ENCODE results near the gene CD300LG. TPM values are rescaled to one million over a fixed set of nuclear protein-coding genes. Genes with fewer than 3 reads are reported as not detected.

Gene CD300LG
- polyA plus RNA-seq, 3 donors: not detected

DNA sequence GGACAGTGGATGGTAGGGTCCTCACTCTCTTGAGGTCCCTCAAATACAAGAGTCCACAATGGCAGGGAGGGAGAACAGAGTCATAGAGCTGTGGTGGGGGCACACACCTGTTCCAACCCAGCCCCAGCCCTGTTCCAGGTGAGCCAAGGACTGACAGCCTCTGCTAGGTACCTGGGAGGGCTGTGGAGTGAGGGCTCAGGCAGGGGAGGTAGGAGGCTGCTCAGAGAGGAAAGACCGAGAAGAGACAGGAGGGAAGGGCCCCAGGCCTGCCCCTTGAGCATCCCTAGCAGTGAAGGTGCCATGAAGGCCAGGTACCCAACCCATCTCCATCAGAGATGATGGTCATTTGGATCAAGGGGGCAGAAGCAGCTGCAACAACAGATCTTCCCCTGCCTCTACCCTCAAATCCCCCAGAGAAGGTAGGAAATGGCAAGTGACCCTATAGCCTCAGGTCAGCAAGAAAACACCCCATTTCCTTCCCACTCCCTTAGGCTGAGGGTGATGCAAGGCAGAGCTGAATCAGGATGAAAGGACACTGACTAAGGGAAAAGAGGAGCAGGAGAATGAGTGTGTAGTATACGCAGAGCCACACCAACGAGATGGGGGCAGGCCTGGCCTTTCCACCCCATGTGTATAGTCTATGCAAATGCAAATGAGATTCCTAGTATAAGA lies 28.6 kb downstream of the CD300LG start:
- no peaks in the 10 kb centered on the region for H3K4me1 ChIP-seq (ENCODE audit: control insufficient read depth in 1 of 2, insufficient read depth in 2 of 2, low read length in 2 of 2)
- H3K79me2 ChIP-seq (ENCODE audit: insufficient read depth, low read length): no peaks in the 10 kb centered on the region
- no peaks in the 10 kb centered on the region for H3K36me3 ChIP-seq (replicated peaks in 1 of 2; ENCODE audit: control insufficient read depth in 1 of 2, insufficient read depth in 2 of 2, low read length in 2 of 2)
- Mint-ChIP-seq H3K4me1 (peaks cover 3% of the 10 kb centered on the region), H3K36me3 (no peaks in the 10 kb centered on the region), H3K27ac (no peak overlapping the region), H3K4me3 (no peak overlapping the region), H3K9me3 (peaks cover 0 to 2% (median 0%) of the 10 kb centered on the region in 7 donors), H3K27me3 (ENCODE audit: low read depth in 3 of 3) (peaks cover 8 to 14% (median 11%) of the 10 kb centered on the region in 3 donors)
- WGBS (ENCODE audit: insufficient coverage): no CpG with 5 or more reads among the region's 3 CpGs
- no peak overlapping the region for H3K4me2 ChIP-seq (replicated peaks; ENCODE audit: extremely low read depth, low read length, poor library complexity, severe bottlenecking)
- TF ChIP-seq, protein P1, sequence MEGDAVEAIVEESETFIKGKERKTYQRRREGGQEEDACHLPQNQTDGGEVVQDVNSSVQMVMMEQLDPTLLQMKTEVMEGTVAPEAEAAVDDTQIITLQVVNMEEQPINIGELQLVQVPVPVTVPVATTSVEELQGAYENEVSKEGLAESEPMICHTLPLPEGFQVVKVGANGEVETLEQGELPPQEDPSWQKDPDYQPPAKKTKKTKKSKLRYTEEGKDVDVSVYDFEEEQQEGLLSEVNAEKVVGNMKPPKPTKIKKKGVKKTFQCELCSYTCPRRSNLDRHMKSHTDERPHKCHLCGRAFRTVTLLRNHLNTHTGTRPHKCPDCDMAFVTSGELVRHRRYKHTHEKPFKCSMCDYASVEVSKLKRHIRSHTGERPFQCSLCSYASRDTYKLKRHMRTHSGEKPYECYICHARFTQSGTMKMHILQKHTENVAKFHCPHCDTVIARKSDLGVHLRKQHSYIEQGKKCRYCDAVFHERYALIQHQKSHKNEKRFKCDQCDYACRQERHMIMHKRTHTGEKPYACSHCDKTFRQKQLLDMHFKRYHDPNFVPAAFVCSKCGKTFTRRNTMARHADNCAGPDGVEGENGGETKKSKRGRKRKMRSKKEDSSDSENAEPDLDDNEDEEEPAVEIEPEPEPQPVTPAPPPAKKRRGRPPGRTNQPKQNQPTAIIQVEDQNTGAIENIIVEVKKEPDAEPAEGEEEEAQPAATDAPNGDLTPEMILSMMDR (IDR thresholded peaks at IDR 0.05): no peak
- no peak overlapping the region for H3K4me3 ChIP-seq (replicated peaks in 1 of 3; ENCODE audit: low read depth in 2 of 3, low read length in 3 of 3)
- no peaks in the 10 kb centered on the region for H4K20me1 ChIP-seq (ENCODE audit: insufficient read depth, low read length)
- no peaks in the 10 kb centered on the region for H3K27me3 ChIP-seq (ENCODE audit: control insufficient read depth in 2 of 2, insufficient read depth in 2 of 2, low read length in 2 of 2)
- DNase-seq: no peak
- H3K9ac ChIP-seq (ENCODE audit: insufficient read depth, low read length, poor library complexity, severe bottlenecking): no peak overlapping the region
- H2AFZ ChIP-seq (ENCODE audit: insufficient read depth, low read depth, low read length, poor library complexity, severe bottlenecking): no peak overlapping the region
- H3K9me3 ChIP-seq (replicated peaks in 1 of 2; ENCODE audit: control insufficient read depth in 1 of 2, insufficient read depth in 1 of 2, low read length in 2 of 2): no peaks in the 10 kb centered on the region
- intact Hi-C loops (cut with micrococcal nuclease): no loop called here
- no peak overlapping the region for H3K27ac ChIP-seq (ENCODE audit: low read depth in 1 of 2, low read length in 2 of 2)

DNA sequence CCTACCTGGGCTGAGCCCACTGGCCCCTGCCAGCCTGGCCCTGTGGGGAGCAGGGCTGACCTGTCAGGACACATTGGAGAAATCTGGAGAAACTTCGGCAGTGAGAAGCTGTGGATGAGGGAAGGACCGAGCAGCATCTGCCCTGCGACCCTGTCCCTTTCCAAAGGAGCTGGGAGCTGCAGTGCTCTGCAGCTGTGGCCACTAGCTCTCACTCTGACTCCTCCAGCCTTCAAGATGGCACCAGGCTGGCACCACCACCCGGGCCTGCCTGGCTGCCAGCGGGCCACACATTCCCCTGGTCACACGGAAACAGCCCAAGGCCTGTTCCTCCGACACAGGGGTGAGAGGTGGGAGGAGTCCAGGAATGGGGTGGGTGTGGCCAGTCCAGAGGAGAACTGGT lies 30.1 kb downstream of the CD300LG start:
- Histone ChIP-seq H3K36me3 (replicated peaks in 1 of 2; ENCODE audit: control insufficient read depth in 1 of 2, insufficient read depth in 2 of 2, low read length in 2 of 2) (no peaks in the 10 kb centered on the region), H3K4me3 (replicated peaks in 1 of 3; ENCODE audit: low read depth in 2 of 3, low read length in 3 of 3) (no peak overlapping the region), H3K4me2 (replicated peaks; ENCODE audit: extremely low read depth, low read length, poor library complexity, severe bottlenecking) (no peak overlapping the region), H3K4me1 (ENCODE audit: control insufficient read depth in 1 of 2, insufficient read depth in 2 of 2, low read length in 2 of 2) (no peaks in the 10 kb centered on the region), H3K27me3 (ENCODE audit: control insufficient read depth in 2 of 2, insufficient read depth in 2 of 2, low read length in 2 of 2) (no peaks in the 10 kb centered on the region), H3K9ac (ENCODE audit: insufficient read depth, low read length, poor library complexity, severe bottlenecking) (no peak overlapping the region), H2AFZ (ENCODE audit: insufficient read depth, low read depth, low read length, poor library complexity, severe bottlenecking) (no peak overlapping the region), H4K20me1 (ENCODE audit: insufficient read depth, low read length) (no peaks in the 10 kb centered on the region), H3K27ac (ENCODE audit: low read depth in 1 of 2, low read length in 2 of 2) (no peak overlapping the region), H3K79me2 (ENCODE audit: insufficient read depth, low read length) (no peaks in the 10 kb centered on the region), H3K9me3 (replicated peaks in 1 of 2; ENCODE audit: control insufficient read depth in 1 of 2, insufficient read depth in 1 of 2, low read length in 2 of 2) (no peaks in the 10 kb centered on the region)
- H3K9me3 Mint-ChIP-seq: peaks cover 0 to 2% (median 0%) of the 10 kb centered on the region in 7 donors
- TF ChIP-seq, protein P1 (IDR thresholded peaks at IDR 0.05): no peak
- H3K36me3 Mint-ChIP-seq: no peaks in the 10 kb centered on the region
- H3K27me3 Mint-ChIP-seq (ENCODE audit: low read depth in 3 of 3): peaks cover 6 to 11% (median 11%) of the 10 kb centered on the region in 3 donors
- H3K4me1 Mint-ChIP-seq: peaks cover 3% of the 10 kb centered on the region
- H3K27ac Mint-ChIP-seq: no peak overlapping the region
- no peak overlapping the region for H3K4me3 Mint-ChIP-seq
- intact Hi-C loops (cut with micrococcal nuclease): no loop called here
- no peak for DNase-seq
- 91% methylated on average over 6 of the region's 7 CpGs for WGBS (ENCODE audit: insufficient coverage)
